K562 (cell line): Measurements from ENCODE around the gene LRP2BP.

ENCODE experiments used
- KAT2B ChIP-seq: IDR thresholded peaks from one replicate; pipeline ENCODE4 v1.6.1; 2012; ENCODE audit warnings: low read depth, mild to moderate bottlenecking, control low read depth, inconsistent platforms, low read length, moderate library complexity
- KDM4B ChIP-seq, 2 experiments: fragments of 450-650 bp in 1 of 2; sonication (generic) in 1 of 2; IDR thresholded peaks; 2 replicates each; pipeline ENCODE4 v1.6.1; 2016 to 2017; ENCODE audit warnings: borderline replicate concordance in 2 of 2, antibody characterized with exemption in 1 of 2, low read depth in 1 of 2, mild to moderate bottlenecking in 1 of 2

DNA sequence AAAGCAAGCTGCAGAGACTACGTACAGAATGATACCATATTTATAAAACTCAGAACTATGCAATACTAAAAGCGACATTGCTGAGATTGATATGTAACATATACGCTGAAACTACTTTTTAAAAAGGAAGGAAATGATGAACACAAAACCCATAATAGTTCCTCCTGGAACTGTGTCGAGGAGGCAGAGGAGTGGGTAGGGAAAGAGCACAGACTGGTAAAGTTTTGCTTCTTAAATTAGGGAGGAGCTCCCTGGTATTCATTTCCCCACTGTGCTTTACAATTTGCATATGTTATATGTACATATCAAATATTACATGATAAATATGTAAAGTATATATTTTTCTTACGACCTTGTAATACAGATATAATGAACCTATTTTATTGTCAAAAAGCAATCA lies 16.1 kb upstream of the LRP2BP start:
- no peak for TF ChIP-seq KAT2B
- TF ChIP-seq KDM4B (IDR thresholded peaks at IDR 0.05; ENCODE audit: borderline replicate concordance in 2 of 2, low read depth in 1 of 2) = no peak
